HG03175 (cell line): ENCODE results near the gene DDX47.
"Not testable (repeated sequence)": the region's sequence is repeated elsewhere in the genome, so short reads cannot be mapped to it uniquely, and the experiment has no call there.

Experiments
- ATAC-seq: cut with Tn5 transposase; IDR thresholded peaks from one replicate; pipeline ENCODE4 v1.9.1; 2021; ENCODE audit warnings: mild to moderate bottlenecking, moderate library complexity; ENCODE audit not compliant: unreplicated experiment

Gene DDX47

DNA sequence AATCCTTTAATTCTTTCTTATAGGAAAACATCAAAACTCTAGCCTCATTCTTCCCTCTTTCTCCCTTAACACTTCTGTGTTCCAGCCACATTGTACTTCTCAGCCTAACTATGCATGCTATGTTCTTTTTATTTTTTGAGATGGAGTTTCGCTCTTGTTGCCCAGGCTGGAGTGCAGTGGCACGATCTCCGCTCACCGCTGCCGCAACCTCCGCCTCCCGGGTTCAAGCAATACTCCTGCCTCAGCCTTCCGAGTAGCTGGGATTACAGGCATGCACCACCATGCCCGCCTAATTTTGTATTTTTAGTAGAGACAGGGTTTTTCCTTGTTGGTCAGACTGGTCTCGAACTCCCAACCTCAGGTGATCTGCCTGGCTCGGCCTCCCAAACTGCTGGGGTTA lies 7.2 kb downstream of the DDX47 start:
- not testable (repeated sequence) for ATAC-seq

DNA sequence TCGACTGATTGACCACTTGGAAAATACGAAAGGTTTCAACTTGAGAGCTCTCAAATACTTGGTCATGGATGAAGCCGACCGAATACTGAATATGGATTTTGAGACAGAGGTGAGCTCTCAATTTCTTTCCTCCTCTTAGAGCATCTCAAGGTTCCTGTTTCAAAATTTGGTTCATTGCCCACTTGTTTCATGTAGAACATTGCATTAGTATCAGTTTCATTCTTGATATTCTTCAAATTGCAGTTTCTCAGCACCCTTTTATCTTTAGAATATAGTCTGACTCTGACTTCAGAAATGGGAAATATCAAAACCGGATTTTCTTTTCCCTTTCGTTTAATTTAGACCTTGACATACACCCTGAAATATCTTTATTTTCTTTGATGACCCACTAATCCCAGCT lies 8.8 kb downstream of the DDX47 start:
- ATAC-seq = peak; percentile 60

DNA sequence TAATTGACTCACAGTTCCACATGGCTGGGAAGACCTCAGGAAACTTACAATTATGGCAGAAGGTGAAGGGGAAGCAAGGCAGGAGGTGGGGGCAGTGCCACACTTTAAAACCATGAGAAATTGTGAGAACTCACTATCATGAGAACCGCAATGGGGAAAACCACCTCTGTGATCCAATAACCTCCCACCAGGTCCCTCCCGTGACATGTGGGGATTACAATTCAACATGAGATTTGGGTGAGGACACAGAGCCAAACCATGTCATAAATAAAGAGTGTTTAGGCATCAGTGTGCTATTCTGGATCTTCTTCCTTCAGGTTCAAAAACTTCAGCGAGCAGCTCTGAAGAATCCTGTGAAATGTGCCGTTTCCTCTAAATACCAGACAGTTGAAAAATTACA lies 9.7 kb downstream of the DDX47 start:
- ATAC-seq = no peak

DNA sequence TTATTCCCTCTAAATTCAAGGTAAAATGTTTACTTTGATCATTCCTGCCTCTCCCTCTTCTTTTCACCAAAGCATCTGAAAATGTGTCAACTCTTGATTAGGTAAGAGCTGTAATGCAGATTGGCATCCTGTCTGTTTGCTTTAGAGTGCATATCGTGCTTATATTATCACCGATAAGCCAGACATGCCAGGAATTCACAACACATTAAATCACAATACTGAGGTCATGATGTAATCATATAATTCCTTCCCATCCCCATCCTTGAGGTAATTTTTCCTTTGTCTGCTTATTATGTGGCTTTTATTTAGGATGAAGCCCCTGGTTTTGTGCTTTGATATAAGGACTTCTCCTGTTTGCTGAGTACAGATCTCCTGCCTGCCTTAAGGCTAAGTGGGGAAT lies 10.2 kb downstream of the DDX47 start:
- ATAC-seq = no peak

DNA sequence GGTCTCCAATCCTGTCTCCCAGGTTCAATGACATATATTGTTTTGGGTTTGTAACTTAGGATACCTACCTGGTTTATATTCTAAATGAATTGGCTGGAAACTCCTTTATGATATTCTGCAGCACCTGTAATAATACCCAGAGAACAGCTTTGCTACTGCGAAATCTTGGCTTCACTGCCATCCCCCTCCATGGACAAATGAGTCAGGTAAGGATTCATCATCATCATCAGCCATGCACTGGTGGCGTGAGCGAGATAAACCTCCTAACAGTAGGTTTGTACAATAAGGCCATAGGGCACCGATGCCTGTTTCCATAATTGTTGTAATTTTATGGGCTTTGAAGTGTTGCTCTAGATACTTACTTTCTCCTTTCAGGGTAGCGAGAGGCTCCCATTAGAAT lies 10.7 kb downstream of the DDX47 start:
- ATAC-seq = no peak

DNA sequence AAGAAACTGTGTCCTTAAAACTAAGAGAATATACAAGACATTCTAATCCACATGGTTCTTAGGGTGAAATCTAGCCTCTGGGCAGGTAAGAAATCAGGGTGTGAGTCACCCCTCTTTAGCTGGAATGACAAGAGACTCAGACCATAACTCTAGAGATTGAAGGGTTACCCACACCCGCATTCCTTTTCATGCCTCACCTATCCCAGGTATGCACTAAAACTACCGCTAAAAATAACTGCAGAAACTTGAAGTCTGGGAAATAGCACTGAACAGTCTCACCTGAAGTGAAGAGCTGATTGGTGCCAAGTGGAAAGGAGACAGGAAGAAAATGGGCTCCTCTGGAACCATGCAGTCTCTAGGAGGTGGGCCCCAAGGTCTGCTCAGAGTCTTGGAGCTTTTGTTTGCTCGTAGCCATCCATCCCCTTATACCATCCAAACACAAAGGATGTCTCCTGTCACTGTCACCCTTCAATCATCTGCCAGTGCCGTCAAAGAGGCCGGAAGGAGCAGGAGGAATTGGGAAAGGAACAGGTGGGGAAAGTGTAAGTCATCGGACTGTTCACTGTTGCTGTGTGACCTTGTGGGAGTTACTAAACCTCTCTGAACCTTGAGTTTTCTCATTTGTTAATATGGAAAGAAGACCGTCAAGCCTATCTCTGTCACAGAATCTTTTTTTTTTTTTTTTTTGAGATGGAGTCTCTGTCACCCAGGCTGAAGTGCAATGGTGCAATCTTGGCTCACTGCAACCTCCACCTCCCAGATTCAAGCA lies 22.4 kb downstream of the DDX47 start:
- no peak for ATAC-seq

DNA sequence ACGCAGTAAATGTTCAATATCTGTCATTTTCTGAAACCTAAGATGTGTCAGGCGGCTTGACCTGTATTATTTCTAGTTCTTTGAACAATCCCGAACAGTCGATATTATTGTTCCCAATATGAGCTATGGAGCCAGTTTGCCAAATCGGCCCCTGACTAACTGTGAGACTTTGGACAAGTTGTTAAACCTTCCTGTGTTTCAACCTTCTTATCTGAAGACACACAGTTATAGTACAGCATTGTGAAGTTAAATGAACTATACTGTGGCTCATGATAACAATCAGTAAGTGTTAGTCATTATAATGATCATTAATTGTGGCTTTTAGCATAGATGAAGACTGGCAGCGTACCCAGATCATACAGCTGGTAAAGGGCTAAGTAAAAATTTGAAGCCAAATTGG lies 23.4 kb downstream of the DDX47 start:
- no peak for ATAC-seq

DNA sequence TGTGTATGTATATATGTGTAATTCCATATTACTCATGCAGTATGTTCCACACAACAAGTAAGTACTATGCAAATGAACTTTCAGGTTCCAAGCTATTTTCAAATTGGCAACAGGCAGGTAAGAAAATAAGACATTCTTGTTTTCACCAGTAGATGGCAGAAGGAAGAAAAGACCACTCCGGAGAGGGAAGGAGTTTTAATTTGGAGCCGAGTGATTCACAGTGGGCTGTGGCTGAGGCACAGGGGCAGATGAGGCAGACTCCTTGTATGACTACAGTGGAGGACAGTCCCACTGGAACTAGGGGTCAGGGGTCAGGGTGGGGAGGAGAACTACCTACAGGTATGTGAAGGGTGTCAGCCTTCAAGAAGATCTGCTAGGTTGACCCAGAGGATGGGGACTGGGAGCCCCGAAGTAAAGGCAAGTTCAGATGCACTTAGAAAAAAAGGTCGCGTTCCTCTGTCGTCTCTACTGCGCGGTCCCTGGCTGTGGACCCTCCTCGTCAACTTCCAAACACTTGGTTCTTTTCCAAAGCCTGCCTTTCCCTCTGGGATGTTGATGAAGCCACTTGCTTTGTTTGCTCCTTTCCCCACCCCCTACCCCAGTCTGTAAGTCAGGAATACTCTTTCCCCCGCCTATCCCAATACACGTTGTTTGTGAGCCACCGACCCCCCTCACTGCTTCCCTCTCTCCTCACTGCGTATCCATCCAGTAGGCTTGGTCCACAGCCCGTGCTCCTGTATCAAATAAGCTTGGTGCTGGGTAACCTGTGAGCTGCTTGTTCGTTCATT lies 24.1 kb downstream of the DDX47 start:
- no peak for ATAC-seq

DNA sequence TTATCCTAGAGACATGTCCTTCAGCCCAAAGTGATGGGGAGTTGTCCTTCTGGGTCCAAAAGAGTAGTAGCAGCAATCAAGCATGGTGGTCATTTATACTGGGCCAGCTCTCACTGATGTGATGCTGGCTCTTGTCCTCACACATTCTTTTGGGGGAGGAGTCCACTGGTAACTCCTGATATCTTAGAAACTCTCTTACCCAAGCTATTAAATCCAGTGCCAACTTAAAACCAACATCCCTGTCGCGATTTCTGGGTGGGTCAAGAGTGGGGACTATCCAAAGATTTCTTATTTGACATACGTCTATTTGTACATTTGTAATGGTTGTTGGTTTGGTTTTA lies 24.6 kb downstream of the DDX47 start:
- no peak for ATAC-seq

DNA sequence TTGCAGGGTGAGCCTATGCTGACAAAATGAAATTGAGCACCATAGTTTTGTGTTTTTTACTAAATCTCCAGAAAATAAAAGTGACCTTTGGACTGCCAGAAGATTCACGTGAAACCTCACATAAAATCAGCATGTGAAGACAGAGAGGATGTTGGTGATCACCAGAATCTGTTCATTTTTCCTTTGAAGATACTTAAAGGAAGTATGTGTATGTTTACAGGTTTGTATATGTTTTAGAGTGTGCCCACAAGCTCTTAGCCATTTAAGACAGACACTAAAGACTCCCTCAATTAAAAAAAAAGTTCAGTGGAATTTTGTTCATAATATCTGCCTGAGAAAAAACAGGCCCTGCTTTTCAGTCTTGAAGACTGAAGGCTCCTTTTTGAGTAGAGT lies 25.9 kb downstream of the DDX47 start:
- no peak for ATAC-seq

DNA sequence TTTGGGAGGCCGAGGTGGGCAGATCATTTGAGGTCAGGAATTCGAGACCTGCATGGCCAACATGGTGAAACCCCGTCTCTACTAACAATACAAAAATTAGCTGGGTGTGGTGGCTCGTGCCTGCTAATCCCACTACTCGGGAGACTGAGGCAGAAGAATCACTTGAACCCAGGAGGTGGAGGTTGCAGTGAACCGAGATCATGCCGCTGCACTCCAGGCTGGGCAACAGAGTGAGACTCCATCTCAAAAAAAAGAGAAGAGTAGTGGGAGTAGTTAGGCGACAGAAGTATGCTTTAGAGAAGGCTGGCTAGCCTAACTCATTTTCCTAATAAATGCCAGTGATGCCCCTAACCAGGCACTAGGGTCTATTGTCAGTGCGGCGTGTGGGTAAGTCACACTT lies 26.3 kb downstream of the DDX47 start:
- ATAC-seq = not testable (repeated sequence)

DNA sequence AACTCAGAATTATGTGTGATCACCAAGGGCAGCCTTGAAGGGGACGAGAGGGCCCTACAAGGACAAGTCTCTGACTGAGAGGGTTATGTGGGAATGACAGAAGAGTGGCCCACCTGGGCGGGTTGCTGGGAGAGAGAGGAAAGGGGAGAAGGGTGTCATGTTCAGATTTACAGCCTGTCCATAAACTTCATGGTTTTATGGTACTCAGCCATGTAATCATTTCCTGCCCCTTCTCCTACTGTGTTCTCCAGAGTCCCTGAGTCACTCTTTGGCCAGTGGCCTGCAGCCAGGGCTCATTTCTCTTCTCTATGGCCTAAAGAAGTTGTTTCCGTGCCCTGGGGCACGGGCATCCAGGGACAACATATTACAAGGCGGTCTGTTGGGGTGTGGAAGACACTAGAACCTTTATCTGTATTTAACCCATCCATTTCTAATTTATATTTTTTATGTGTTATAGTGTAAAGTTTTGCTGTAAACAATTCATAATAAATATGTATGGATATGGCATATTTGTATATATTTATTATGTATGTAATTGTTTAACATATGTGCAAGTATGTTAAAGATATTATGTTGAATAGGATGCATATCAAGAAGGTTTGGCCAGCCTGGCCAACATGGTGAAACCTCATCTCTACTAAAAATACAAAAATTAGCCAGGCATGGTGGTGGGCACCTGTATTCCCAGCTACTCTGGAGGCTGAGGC lies 26.9 kb downstream of the DDX47 start:
- ATAC-seq = no peak

DNA sequence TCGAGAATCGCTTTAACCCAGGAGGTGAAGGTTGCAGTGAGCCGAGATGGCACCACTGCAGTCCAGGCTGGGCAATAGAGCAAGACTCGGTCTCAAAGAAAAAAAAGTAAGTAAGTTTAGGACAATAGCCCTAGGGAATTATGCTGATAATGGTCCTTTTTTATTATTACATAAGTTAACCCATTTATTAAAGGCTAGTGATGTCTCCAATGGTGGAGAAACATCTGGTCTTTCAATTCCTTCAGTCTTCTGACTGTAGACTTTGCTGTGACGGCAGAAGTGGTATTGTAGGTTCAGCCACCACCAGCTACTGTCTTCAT lies 27.4 kb downstream of the DDX47 start:
- no peak for ATAC-seq

DNA sequence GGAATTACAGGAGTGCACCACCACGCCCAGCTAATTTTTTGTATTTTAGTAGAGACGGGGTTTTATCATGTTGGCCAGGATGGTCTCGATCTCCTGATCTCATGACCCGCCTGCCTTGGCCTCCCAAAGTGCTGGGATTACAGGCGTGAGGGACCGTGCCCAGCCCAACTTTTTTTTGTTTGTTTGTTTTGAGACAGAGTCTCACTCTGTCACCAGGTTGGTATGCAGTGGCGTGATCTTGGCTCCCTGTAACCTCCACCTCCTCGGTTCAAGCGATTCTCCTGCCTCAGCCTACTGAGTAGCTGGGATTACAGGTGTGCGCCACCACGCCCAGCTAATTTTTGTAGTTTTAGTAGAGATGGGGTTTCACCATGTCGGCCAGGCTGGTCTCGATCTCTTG lies 28.3 kb downstream of the DDX47 start:
- not testable (repeated sequence) for ATAC-seq

DNA sequence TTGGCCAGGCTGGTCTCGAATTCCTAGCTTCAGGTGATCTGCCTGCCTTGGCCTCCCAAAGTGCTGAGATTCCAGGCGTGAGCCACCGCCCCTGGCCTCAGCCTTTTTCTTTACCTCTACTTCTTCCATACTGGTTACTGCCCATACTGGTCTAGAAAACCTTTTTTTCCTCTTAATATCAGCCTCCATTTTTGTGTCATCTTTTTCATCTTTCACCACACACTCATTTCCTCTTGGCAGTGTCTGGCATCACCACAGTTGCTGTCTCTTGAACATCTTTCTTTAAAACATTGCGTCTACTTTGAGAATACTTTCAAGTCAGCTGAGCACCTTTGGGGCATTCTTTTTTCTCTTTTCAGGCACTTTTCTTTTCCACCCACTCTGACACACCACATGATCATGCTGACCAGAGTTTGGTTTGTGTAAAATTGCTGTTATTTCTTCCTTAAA lies 32.7 kb downstream of the DDX47 start:
- ATAC-seq = no peak

DNA sequence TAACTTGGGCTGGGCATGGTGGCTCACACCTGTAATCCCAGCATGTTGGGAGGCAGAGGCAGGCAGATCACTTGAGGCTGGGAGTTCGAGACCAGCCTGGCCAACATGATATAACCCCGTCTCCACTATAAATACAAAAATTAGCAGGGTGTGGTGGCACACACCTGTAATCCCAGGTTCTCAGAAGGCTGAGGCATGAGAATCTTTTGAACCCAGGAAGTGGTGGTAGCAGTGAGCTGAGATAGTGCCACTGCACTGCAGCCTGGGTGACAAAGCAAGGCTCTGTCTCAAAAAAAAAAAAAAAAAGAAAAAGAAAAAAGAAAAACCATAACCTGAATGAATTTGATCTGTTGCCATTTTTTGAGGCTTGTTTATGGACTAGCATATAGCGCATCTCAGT lies 33.6 kb downstream of the DDX47 start:
- not testable (repeated sequence) for ATAC-seq

DNA sequence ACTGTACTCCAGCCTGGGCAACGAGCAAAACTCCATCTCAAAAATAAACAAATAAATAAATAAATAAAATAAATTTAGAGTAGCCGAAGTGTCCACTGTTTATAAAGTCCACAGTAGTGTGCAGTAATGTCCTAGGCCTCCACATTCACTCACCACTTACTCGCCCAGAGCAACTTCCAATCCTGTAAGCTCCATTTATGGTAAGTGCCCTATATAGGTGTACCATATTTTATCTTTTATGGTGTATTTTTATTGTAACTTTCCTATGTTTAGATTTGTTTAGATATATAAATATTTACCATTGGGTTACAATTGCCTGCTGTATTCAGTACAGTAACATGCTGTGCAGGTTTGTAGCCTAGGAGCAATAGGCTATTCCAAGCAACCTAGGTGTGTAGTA lies 40.3 kb downstream of the DDX47 start:
- no peak for ATAC-seq

DNA sequence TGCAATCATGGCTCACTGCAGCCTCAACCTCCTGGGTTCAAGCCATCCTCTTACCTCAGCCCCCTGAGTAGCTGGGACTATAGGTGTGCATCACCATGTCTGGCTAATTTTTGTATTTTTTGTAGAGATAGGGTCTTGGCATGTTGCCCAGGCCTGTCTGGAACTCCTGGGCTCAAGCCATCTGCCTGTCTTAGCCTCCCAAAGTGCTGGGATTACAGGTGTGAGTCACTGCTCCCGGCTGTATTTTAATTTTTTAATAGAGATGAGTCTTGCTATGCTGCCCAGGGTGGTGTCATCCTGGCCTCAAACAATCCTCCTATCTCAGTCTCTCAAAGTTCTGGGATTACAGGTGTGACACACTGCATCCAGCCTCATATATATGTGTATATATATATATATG lies 46.5 kb downstream of the DDX47 start:
- ATAC-seq = no peak

DNA sequence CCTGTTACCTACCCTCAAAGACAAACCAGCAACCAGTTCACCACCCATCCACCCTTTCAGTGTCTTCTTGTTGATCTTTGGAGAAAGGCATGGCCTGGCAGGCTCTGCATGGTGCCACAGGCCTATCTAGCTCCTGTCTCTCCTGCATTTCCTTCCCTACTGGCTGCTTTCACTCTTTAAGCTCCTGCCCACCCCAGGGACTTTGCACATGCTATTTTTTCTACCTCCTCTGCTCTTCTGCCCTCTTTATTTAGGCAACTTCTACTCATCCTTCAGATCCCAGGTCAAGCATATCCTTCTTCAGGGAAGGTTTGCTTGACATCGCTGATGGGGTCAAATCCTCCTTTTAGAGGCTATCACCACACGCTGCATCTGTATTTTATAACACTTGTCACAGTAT lies 51.1 kb downstream of the DDX47 start:
- no peak for ATAC-seq

DNA sequence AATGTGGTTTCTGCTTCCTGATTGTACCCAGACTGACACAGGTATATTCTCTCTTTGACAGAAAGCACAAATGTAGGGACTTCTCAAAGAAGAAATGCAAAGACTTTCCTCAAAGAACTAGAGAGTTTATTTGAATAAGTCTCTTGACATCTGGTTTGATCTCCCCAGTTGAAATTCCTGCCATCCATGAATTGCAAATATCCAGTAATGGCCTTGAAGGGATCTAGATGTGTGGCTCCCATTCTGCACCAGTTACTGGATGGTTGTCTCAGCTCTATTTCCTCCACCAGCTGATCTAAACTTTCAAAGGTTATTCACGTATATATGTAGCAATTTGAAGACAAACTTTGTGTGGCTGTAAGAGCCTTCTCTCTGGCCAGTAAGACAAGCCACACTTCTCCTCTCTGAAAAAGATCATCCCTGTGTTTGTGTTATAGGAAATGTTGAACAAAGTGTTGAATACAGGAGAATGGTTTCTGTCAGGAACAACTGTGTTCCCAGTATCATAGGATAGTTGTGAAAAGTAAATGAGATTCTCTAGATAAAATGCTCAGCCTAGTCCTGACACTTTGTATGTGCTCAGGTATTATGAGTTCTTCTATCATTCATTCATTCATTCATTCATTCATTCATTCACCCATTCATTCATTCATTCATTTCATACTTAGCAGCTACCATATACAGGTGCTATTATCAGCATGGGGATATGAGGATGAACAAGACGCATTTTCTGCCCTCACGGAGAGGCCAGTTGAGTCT lies 55.5 kb downstream of the DDX47 start:
- ATAC-seq = no peak

DNA sequence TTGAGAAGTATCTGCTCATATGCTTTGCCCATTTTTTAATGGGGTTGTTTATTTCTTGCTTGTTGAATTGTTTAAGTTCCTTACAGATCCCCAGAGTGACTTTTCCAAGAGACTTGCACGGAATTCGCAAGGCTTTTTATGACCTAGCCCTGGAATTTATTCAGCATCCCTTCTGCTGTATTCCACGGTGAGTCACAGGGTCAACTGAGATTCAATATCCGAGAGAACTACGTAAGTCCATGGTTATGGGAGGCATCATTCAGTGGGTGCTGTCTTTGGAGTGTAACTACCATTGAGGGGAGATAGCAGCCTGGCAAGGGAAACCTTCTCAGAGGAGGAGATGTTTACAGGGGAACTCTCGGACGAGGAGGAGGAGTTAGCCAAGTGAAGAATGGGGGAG lies 57.3 kb downstream of the DDX47 start:
- ATAC-seq = no peak
